Panc1 (cell line): ENCODE measurements around the gene RRH. TPM values are rescaled to one million over a fixed set of nuclear protein-coding genes. Genes with fewer than 3 reads are reported as not detected.

Source experiments
- ATAC-seq: fragments of 200-7000 bp; cut with Tn5 transposase; 2 replicates; pipeline ENCODE4 v1.9.1; 2020; ENCODE audit warnings: mild to moderate bottlenecking, moderate library complexity
- BruUV-seq: library from RNA; stranded (reverse); fragments of 400-500 nt; replicated peaks from 2 replicates; lab custom pipeline; 2021; lab: Mats Ljungman, UMichigan
- CTCF ChIA-PET: fragments of 300-600 bp; sonication (Branson Sonifier 250); formaldehyde crosslinking; loops from one replicate; lab custom pipeline; 2022; ENCODE audit warnings: antibody characterized with exemption; lab: Charles Lee
- POLR2A ChIA-PET: fragments of 300-600 bp; sonication (Branson Sonifier 250); formaldehyde crosslinking; loops from one replicate; lab custom pipeline; 2022; ENCODE audit warnings: antibody characterized with exemption; lab: Charles Lee
- DNase-seq: peaks from one replicate; pipeline ENCODE4 v3.0.0-alpha.2; 2010; ENCODE audit warnings: low read depth, low spot score
- H3K27ac ChIP-seq: 2 replicates; pipeline ENCODE4 v1.5.1; 2011; ENCODE audit warnings: mild to moderate bottlenecking, low read length, inconsistent platforms
- H3K27me3 ChIP-seq: fragments of 200-500 bp; sonication (Bioruptor generic); 2 replicates; pipeline ENCODE4 v1.6.0; 2014; ENCODE audit warnings: low read length, inconsistent platforms; ENCODE audit not compliant: control insufficient read depth, insufficient read depth
- H3K36me3 ChIP-seq: fragments of 200-500 bp; sonication (Bioruptor generic); 2 replicates; pipeline ENCODE4 v1.5.1; 2014; ENCODE audit warnings: inconsistent platforms, mild to moderate bottlenecking, low read length, moderate library complexity; ENCODE audit not compliant: control insufficient read depth, insufficient read depth
- H3K4me1 ChIP-seq: 2 replicates; pipeline ENCODE4 v1.5.1; 2011; ENCODE audit warnings: inconsistent platforms, mild to moderate bottlenecking, low read length, moderate library complexity; ENCODE audit not compliant: control insufficient read depth, insufficient read depth
- H3K4me3 ChIP-seq, 2 experiments: 2 replicates each; pipeline ENCODE4 v1.5.1; 2011 to 2012; ENCODE audit warnings: low read depth in 2 of 2, low read length in 2 of 2, mild to moderate bottlenecking in 2 of 2, inconsistent platforms in 1 of 2, moderate library complexity in 1 of 2
- H3K9me3 ChIP-seq: fragments of 200-500 bp; sonication (Bioruptor generic); 2 replicates; pipeline ENCODE4 v1.5.1; 2014; ENCODE audit warnings: low read depth, mild to moderate bottlenecking, inconsistent platforms, low read length, moderate library complexity; ENCODE audit not compliant: control insufficient read depth, insufficient read depth
- POLR2AphosphoS5 ChIP-seq: IDR thresholded peaks from 2 replicates; pipeline ENCODE4 v1.6.1; 2012; ENCODE audit warnings: mild to moderate bottlenecking, low read depth, low read length, moderate library complexity
- REST ChIP-seq, 2 experiments: IDR thresholded peaks; 2 replicates each; pipeline ENCODE4 v1.6.1; 2011 to 2012; ENCODE audit warnings: low read depth in 2 of 2, control low read depth in 1 of 2, low read length in 1 of 2, mild to moderate bottlenecking in 1 of 2, moderate library complexity in 1 of 2; ENCODE audit not compliant: insufficient read depth in 1 of 2
- SIN3A ChIP-seq: IDR thresholded peaks from 2 replicates; pipeline ENCODE4 v1.6.1; 2012; ENCODE audit warnings: low read depth, mild to moderate bottlenecking, low read length, moderate library complexity, borderline replicate concordance; ENCODE audit not compliant: insufficient read depth
- TCF7L2 ChIP-seq: IDR thresholded peaks from 2 replicates; pipeline ENCODE4 v1.6.1; 2011; ENCODE audit warnings: mild to moderate bottlenecking, low read depth, low read length, inconsistent platforms
- in situ Hi-C: cut with HindIII; loops from 2 replicates; pipeline ENCODE4 v1.10.0; 2016; ENCODE audit warnings: low sequenced_read_pairs, low pct_unique_long_range_greater_than_20kb
- intact Hi-C: fragments of 100-400 bp; cut with micrococcal nuclease; formaldehyde crosslinking; loops from one replicate; pipeline ENCODE4 v1.10.0; 2022; ENCODE audit not compliant: unreplicated experiment
- total RNA-seq: library from RNA; stranded (reverse); gene quantifications from one replicate; pipeline ENCODE4 v1.2.1, GENCODE V29; 2021; ENCODE audit not compliant: unreplicated experiment
- TF ChIP-seq, protein P1 (sequence below): fragments of 450-650 bp; IDR thresholded peaks from 2 replicates; pipeline ENCODE4 v1.5.1; 2017; ENCODE audit warnings: mild to moderate bottlenecking

The RRH gene
- total RNA-seq, 1 experiment from 2014 or later: 0.15 TPM

DNA sequence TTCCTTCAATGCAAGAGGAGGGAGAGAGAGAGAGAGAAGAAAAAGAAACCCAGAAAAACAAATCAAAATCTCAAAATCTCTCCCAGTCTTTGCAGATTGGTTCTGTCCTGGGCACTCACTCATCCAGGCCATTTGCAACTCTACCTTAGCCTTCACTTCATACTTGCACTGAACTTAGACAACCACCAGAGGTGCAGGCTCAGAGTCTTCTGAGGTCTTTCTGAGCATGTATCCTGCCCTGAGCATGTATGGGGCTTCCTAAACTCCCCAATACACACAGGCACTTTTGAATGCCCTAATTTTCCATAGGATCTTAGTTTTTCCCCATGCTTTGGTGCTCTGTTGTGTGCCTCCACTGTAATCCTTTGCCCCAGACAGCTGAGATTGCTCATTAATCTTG lies 28.9 kb upstream of the RRH start:
- Histone ChIP-seq H3K27ac (no peak overlapping the region), H3K4me1 (no peaks in the 10 kb centered on the region), H3K36me3 (no peaks in the 10 kb centered on the region), H3K4me3 (no peak overlapping the region), H3K9me3 (no peaks in the 10 kb centered on the region), H3K27me3 (no peaks in the 10 kb centered on the region; the same call in 1 of the 2 replicates)
- intact Hi-C loops (no loop called here), in situ Hi-C loops (no loop called here)
- no TSS peak for BruUV-seq
- ATAC-seq (no peak), DNase-seq (no peak)
- ChIA-PET POLR2A (no interaction called here), CTCF (no interaction called here)
- no peak for TF ChIP-seq SIN3A
- no peak for TF ChIP-seq TCF7L2
- TF ChIP-seq, protein P1, sequence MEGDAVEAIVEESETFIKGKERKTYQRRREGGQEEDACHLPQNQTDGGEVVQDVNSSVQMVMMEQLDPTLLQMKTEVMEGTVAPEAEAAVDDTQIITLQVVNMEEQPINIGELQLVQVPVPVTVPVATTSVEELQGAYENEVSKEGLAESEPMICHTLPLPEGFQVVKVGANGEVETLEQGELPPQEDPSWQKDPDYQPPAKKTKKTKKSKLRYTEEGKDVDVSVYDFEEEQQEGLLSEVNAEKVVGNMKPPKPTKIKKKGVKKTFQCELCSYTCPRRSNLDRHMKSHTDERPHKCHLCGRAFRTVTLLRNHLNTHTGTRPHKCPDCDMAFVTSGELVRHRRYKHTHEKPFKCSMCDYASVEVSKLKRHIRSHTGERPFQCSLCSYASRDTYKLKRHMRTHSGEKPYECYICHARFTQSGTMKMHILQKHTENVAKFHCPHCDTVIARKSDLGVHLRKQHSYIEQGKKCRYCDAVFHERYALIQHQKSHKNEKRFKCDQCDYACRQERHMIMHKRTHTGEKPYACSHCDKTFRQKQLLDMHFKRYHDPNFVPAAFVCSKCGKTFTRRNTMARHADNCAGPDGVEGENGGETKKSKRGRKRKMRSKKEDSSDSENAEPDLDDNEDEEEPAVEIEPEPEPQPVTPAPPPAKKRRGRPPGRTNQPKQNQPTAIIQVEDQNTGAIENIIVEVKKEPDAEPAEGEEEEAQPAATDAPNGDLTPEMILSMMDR: no peak
- TF ChIP-seq POLR2AphosphoS5: no peak
- no peak for TF ChIP-seq REST (IDR thresholded peaks at IDR 0.05; ENCODE audit: insufficient read depth in 1 of 2, low read depth in 2 of 2, low read length in 1 of 2)

- DNase-seq (no peak), ATAC-seq (no peak)
- H3K27me3 ChIP-seq: no peaks in the 10 kb centered on the region; the same call in 1 of the 2 replicates
- H3K4me1 ChIP-seq: no peaks in the 10 kb centered on the region
- in situ Hi-C loops: no loop called here
- POLR2A ChIA-PET: no interaction called here
- no peaks in the 10 kb centered on the region for H3K36me3 ChIP-seq
- no TSS peak for BruUV-seq
- CTCF ChIA-PET: no interaction called here
- TF ChIP-seq POLR2AphosphoS5 (no peak), TCF7L2 (no peak), REST (IDR thresholded peaks at IDR 0.05; ENCODE audit: insufficient read depth in 1 of 2, low read depth in 2 of 2, low read length in 1 of 2) (no peak), SIN3A (no peak)
- TF ChIP-seq, protein P1: no peak
- no peaks in the 10 kb centered on the region for H3K9me3 ChIP-seq
- intact Hi-C loops: loop anchor here (5.0 kb wide), 1 partner anchor 99 kb away; the partner anchor contains the start of gene CASP6
- H3K27ac ChIP-seq: no peak overlapping the region
- H3K4me3 ChIP-seq: no peak overlapping the region
Measured at GRCh38 chr4:109801099-109801789, 26.5 kb upstream of the RRH start.
